IMR-90 (cell line): ENCODE measurements around the gene NEK11. TPM values are rescaled to one million over a fixed set of nuclear protein-coding genes. Genes with fewer than 3 reads are reported as not detected.

Experiments
- ATAC-seq: fragments of 200-7000 bp; cut with Tn5 transposase; 2 replicates; pipeline ENCODE4 v1.9.1; 2020; ENCODE audit warnings: low read depth, mild to moderate bottlenecking, moderate library complexity
- BruUV-seq: library from RNA; stranded (reverse); fragments of 400-500 nt; replicated peaks from 2 replicates; lab custom pipeline; 2021; lab: Mats Ljungman, UMichigan
- CTCF ChIA-PET: fragments of 300-600 bp; formaldehyde crosslinking; extraction: SDS; loops from one replicate; lab custom pipeline; 2021; ENCODE audit warnings: antibody characterized with exemption; lab: Yijun Ruan, JAX
- POLR2A ChIA-PET: fragments of 300-600 bp; sonication (Branson Sonifier 250); formaldehyde crosslinking; loops from one replicate; lab custom pipeline; 2022; ENCODE audit warnings: antibody characterized with exemption; ENCODE audit not compliant: unreplicated experiment; lab: Charles Lee
- DNase-seq: peaks from one replicate; pipeline ENCODE4 v3.0.0; 2013
- H2AFZ ChIP-seq: replicated peaks from 2 replicates; pipeline ENCODE3; 2013; ENCODE audit warnings: low read length, mild to moderate bottlenecking; ENCODE audit not compliant: poor library complexity
- H2AK5ac ChIP-seq: 2 replicates; pipeline ENCODE4 v1.6.1; 2013; ENCODE audit warnings: low read depth, low read length, inconsistent platforms
- H2AK9ac ChIP-seq: replicated peaks from 2 replicates; pipeline ENCODE3; 2013; ENCODE audit warnings: mild to moderate bottlenecking, low read depth, low read length, moderate library complexity; ENCODE audit not compliant: poor library complexity
- H2BK120ac ChIP-seq: 2 replicates; pipeline ENCODE4 v1.6.1; 2013; ENCODE audit warnings: low read depth, low read length, inconsistent platforms
- H2BK15ac ChIP-seq: 3 replicates; pipeline ENCODE4 v1.6.1; 2013; ENCODE audit warnings: low read depth, low read length, inconsistent platforms
- H2BK20ac ChIP-seq: 2 replicates; pipeline ENCODE4 v1.6.1; 2013; ENCODE audit warnings: low read depth, mild to moderate bottlenecking, inconsistent platforms, low read length, moderate library complexity
- H2BK5ac ChIP-seq: 2 replicates; pipeline ENCODE4 v1.6.1; 2013; ENCODE audit warnings: mild to moderate bottlenecking, low read depth, low read length, inconsistent platforms; ENCODE audit not compliant: poor library complexity, severe bottlenecking
- H3K14ac ChIP-seq: replicated peaks from 2 replicates; pipeline ENCODE4 v1.6.1; 2013; ENCODE audit warnings: low read depth, low read length, inconsistent platforms
- H3K18ac ChIP-seq: 2 replicates; pipeline ENCODE4 v1.6.1; 2013; ENCODE audit warnings: low read depth, low read length, control low read depth
- H3K23ac ChIP-seq: 2 replicates; pipeline ENCODE4 v1.6.1; 2013; ENCODE audit warnings: low read depth, low read length, inconsistent platforms
- H3K27ac ChIP-seq: 2 replicates; pipeline ENCODE4 v1.5.1; 2013; ENCODE audit warnings: mild to moderate bottlenecking, control low read depth, low read length; ENCODE audit not compliant: insufficient read depth
- H3K27me3 ChIP-seq: 2 replicates; pipeline ENCODE4 v1.6.1; 2013; ENCODE audit warnings: low read length; ENCODE audit not compliant: control insufficient read depth, insufficient read depth
- H3K36me3 ChIP-seq: 2 replicates; pipeline ENCODE4 v1.6.1; 2013; ENCODE audit warnings: low read length, mixed read lengths; ENCODE audit not compliant: control insufficient read depth, insufficient read depth
- H3K4ac ChIP-seq: 2 replicates; pipeline ENCODE4 v1.6.1; 2013; ENCODE audit warnings: low read depth, low read length, inconsistent platforms
- H3K4me1 ChIP-seq: 2 replicates; pipeline ENCODE4 v1.6.1; 2013; ENCODE audit warnings: low read length, mixed read lengths; ENCODE audit not compliant: control insufficient read depth, insufficient read depth
- H3K4me2 ChIP-seq: 2 replicates; pipeline ENCODE4 v1.6.1; 2013; ENCODE audit warnings: low read depth, mild to moderate bottlenecking, control low read depth, low read length, moderate library complexity
- H3K4me3 ChIP-seq: 2 replicates; pipeline ENCODE4 v1.5.1; 2013; ENCODE audit warnings: low read depth, mild to moderate bottlenecking, control low read depth, low read length, moderate library complexity; ENCODE audit not compliant: insufficient read depth
- H3K56ac ChIP-seq: 2 replicates; pipeline ENCODE4 v1.6.1; 2013; ENCODE audit warnings: low read length, inconsistent platforms; ENCODE audit not compliant: insufficient read depth; ENCODE audit errors: extremely low read depth
- H3K79me1 ChIP-seq, 2 experiments: 2 replicates each; pipeline ENCODE4 v1.6.1; 2013; ENCODE audit warnings: low read length in 2 of 2, inconsistent platforms in 1 of 2, low read depth in 1 of 2
- H3K9ac ChIP-seq: 2 replicates; pipeline ENCODE4 v1.6.1; 2013; ENCODE audit warnings: low read depth, low read length, control low read depth
- H3K9me1 ChIP-seq: 2 replicates; pipeline ENCODE4 v1.6.1; 2013; ENCODE audit warnings: low read length, inconsistent platforms; ENCODE audit not compliant: insufficient read depth
- H3K9me3 ChIP-seq: 2 replicates; pipeline ENCODE4 v1.6.1; 2013; ENCODE audit warnings: low read length; ENCODE audit not compliant: control insufficient read depth, insufficient read depth
- H4K20me1 ChIP-seq: 2 replicates; pipeline ENCODE4 v1.6.1; 2013; ENCODE audit warnings: low read length, inconsistent platforms; ENCODE audit not compliant: insufficient read depth
- H4K5ac ChIP-seq: 2 replicates; pipeline ENCODE4 v1.6.1; 2013; ENCODE audit warnings: mild to moderate bottlenecking, low read depth, low read length, control low read depth
- H4K8ac ChIP-seq, 2 experiments: 2 replicates each; pipeline ENCODE4 v1.6.1; 2013; ENCODE audit warnings: low read depth in 2 of 2, low read length in 2 of 2, control low read depth in 1 of 2, inconsistent platforms in 1 of 2
- H4K91ac ChIP-seq: 2 replicates; pipeline ENCODE4 v1.6.1; 2013; ENCODE audit warnings: low read depth, low read length, inconsistent platforms; ENCODE audit not compliant: insufficient read depth
- MAZ ChIP-seq: IDR thresholded peaks from 2 replicates; pipeline ENCODE4 v1.6.1; 2012; ENCODE audit warnings: low read depth, mild to moderate bottlenecking, low read length, improper control_type of control experiment, moderate library complexity, borderline replicate concordance
- SMC3 ChIP-seq: fragments of 150-350 bp; IDR thresholded peaks from 2 replicates; pipeline ENCODE4 v1.6.1; 2016; ENCODE audit warnings: low read depth, mild to moderate bottlenecking, antibody characterized with exemption, low read length, moderate library complexity
- WGBS, 2 experiments: methylation state at CpG; one replicate each; pipeline versions ENCODE4 v1.1.5 to v1.1.7; 2013; ENCODE audit warnings: missing lambda C conversion rate in 2 of 2; ENCODE audit not compliant: insufficient read length in 1 of 2; ENCODE audit errors: extremely low coverage in 2 of 2; 5-methylcytosine and 5-hydroxymethylcytosine counted together
- dilution Hi-C: fragments of 300-500 bp; cut with HindIII; formaldehyde crosslinking; loops from one replicate; pipeline ENCODE4 v1.14.3; 2018; ENCODE audit warnings: low sequenced_read_pairs; ENCODE audit not compliant: unreplicated experiment
- in situ Hi-C: fragments of 300-500 bp; cut with MboI; formaldehyde crosslinking; loops from 3 replicates; pipeline ENCODE4 v1.14.3; 2019; ENCODE audit warnings: low sequenced_read_pairs, inconsistent platforms, mixed read lengths
- intact Hi-C: fragments of 100-400 bp; cut with micrococcal nuclease; formaldehyde crosslinking; loops from 2 replicates; pipeline ENCODE4 v1.10.0; 2022
- polyA plus RNA-seq, 3 experiments: library from polyadenylated mRNA; depleted of rRNA; stranded (reverse); fragments of >200 nt; gene quantifications; 2 replicates each; pipeline ENCODE4 v1.2.3, GENCODE V29; 2012; ENCODE audit warnings: low replicate concordance in 1 of 3
- total RNA-seq: library from RNA; depleted of rRNA; stranded (reverse); fragments of >200 nt; gene quantifications from 2 replicates; pipeline ENCODE4 v1.2.3, GENCODE V29; 2012
- TF ChIP-seq, protein P1 (sequence below): conservative IDR thresholded peaks from 2 replicates; pipeline ENCODE4 v1.5.1; 2012; ENCODE audit warnings: mild to moderate bottlenecking, low read depth, low read length, improper control_type of control experiment

The NEK11 gene
- total and polyA plus RNA-seq, 2 of the 4 experiments (the other 2 are of a cell fraction) = 1.1 to 1.6 TPM

DNA sequence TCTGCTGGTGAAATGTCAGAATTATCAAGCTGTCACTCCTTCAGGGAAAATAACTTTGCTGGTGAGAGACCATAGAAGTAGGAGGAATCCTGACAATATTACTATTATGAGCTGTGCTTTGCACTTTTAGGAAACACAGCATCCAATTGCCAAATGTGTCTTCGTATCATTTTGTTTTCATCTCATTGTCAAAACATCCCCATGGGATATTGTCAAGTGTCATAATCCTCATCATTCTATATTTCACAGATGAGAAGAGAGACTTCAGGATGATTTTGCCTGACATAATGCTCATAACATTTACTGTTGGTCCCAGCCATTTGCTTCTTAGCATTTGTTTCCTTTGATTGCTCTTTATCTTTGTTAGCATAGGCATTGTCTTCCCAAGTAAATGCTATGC is 234.4 kb downstream of the NEK11 start:
- Histone ChIP-seq H3K4me3 (no peak overlapping the region), H3K9me1 (no peaks in the 10 kb centered on the region), H4K20me1 (no peaks in the 10 kb centered on the region), H2AK9ac (no peak overlapping the region), H3K4me2 (no peak overlapping the region), H3K9me3 (no peaks in the 10 kb centered on the region), H3K4me1 (no peaks in the 10 kb centered on the region), H3K18ac (no peak overlapping the region), H3K56ac (no peak overlapping the region), H2BK120ac (no peak overlapping the region), H2AFZ (no peak overlapping the region), H3K27me3 (no peaks in the 10 kb centered on the region), H2BK20ac (no peak overlapping the region), H3K27ac (no peak overlapping the region), H3K14ac (no peak overlapping the region), H2BK15ac (no peak overlapping the region), H2AK5ac (no peak overlapping the region), H4K91ac (no peak overlapping the region), H4K8ac (no peak overlapping the region), H2BK5ac (no peak overlapping the region), H3K4ac (no peak overlapping the region), H3K23ac (no peak overlapping the region), H4K5ac (no peak overlapping the region), H3K36me3 (no peaks in the 10 kb centered on the region), H3K79me1 (no peaks in the 10 kb centered on the region), H3K9ac (no peak overlapping the region)
- DNase-seq = no peak
- no peak for ATAC-seq
- CTCF ChIA-PET = no interaction called here
- WGBS, 2 experiments = no CpG with 5 or more reads among the region's 1 CpG
- dilution Hi-C loops = no loop called here
- in situ Hi-C loops = no loop called here
- no peak for TF ChIP-seq MAZ
- TF ChIP-seq SMC3 = no peak
- TF ChIP-seq, protein P1, sequence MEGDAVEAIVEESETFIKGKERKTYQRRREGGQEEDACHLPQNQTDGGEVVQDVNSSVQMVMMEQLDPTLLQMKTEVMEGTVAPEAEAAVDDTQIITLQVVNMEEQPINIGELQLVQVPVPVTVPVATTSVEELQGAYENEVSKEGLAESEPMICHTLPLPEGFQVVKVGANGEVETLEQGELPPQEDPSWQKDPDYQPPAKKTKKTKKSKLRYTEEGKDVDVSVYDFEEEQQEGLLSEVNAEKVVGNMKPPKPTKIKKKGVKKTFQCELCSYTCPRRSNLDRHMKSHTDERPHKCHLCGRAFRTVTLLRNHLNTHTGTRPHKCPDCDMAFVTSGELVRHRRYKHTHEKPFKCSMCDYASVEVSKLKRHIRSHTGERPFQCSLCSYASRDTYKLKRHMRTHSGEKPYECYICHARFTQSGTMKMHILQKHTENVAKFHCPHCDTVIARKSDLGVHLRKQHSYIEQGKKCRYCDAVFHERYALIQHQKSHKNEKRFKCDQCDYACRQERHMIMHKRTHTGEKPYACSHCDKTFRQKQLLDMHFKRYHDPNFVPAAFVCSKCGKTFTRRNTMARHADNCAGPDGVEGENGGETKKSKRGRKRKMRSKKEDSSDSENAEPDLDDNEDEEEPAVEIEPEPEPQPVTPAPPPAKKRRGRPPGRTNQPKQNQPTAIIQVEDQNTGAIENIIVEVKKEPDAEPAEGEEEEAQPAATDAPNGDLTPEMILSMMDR = no peak
- no TSS peak for BruUV-seq
- POLR2A ChIA-PET = no interaction called here
- intact Hi-C loops = no loop called here
